ENCODE measurements around the gene SMARCC2. TPM values are rescaled to one million over a fixed set of nuclear protein-coding genes. Genes with fewer than 3 reads are reported as not detected.

The SMARCC2 gene
- total and polyA plus RNA-seq, 9 of the 15 experiments (the other 6 are each of a cell fraction or from before 2014, with no cell fraction given): 11.9 to 86.0 (median 36.6) TPM

GRCh38 chr12:56189918-56190694, 823 bp upstream of the SMARCC2 start (continued):
- TF ChIP-seq ZBTB33 (CRISPR knock-in tag; IDR thresholded peaks at IDR 0.05): peak; percentile 6; the same call in 1 of the 2 replicates
- no peak for TF ChIP-seq ZNF197 (CRISPR knock-in tag; IDR thresholded peaks at IDR 0.05; ENCODE audit: low read depth)
- TF ChIP-seq PRDM10 (IDR thresholded peaks at IDR 0.05; ENCODE audit: partially characterized antibody): no peak
- no peak for TF ChIP-seq UBTF (IDR thresholded peaks at IDR 0.05; ENCODE audit: borderline replicate concordance in 1 of 2, low read depth in 2 of 2, low read length in 2 of 2)
- TF ChIP-seq POLR2A (conservative IDR thresholded peaks at IDR 0.05): peak; percentile 68
- TF ChIP-seq KAT2B (IDR thresholded peaks at IDR 0.05; ENCODE audit: low read depth, low read length): no peak
- TF ChIP-seq CBX2 (IDR thresholded peaks at IDR 0.05; ENCODE audit: insufficient read depth, low read length, poor library complexity, severe bottlenecking): no peak
- TF ChIP-seq ZBTB2 (IDR thresholded peaks at IDR 0.05): peak; percentile 68; the same call in 1 of the 2 replicates
- TF ChIP-seq CREM (IDR thresholded peaks at IDR 0.05; ENCODE audit: low read depth): peak; percentile 73
- TF ChIP-seq CTCF (IDR thresholded peaks at IDR 0.05 in 2 of 3, conservative IDR thresholded peaks at IDR 0.05 in 1 of 3; ENCODE audit: insufficient read depth in 2 of 3, low read depth in 1 of 3, low read length in 3 of 3): no peak
- no peak for TF ChIP-seq FOXA1 (IDR thresholded peaks at IDR 0.05; ENCODE audit: borderline replicate concordance)
- no peak for TF ChIP-seq NR3C1 (CRISPR knock-in tag; IDR thresholded peaks at IDR 0.05)
- peak; percentile 98 for TF ChIP-seq ADNP (tag; IDR thresholded peaks at IDR 0.05)
- peak; percentile 67; the same call in 1 of the 2 replicates for TF ChIP-seq KLF1 (tag; IDR thresholded peaks at IDR 0.05)
- TF ChIP-seq XRCC4 (IDR thresholded peaks at IDR 0.05; ENCODE audit: extremely low read depth, insufficient read depth, insufficient read length): no peak

Data from K562 (cell line).